K562 (cell line): ENCODE measurements around the gene PRKCQ. TPM values are rescaled to one million over a fixed set of nuclear protein-coding genes. Genes with fewer than 3 reads are reported as not detected.

ENCODE experiments used
- ATAC-seq: fragments of 200-7000 bp; cut with Tn5 transposase; 3 replicates; pipeline ENCODE4 v1.9.1; 2020; ENCODE audit warnings: moderate library complexity
- BruUV-seq: library from RNA; stranded (reverse); fragments of 400-500 nt; replicated peaks from 2 replicates; lab custom pipeline; 2021; lab: Mats Ljungman, UMichigan
- CTCF ChIA-PET: fragments of 300-600 bp; formaldehyde crosslinking; extraction: SDS; loops from one replicate; lab custom pipeline; 2021; ENCODE audit warnings: low intra/inter-chr PET ratio; lab: Yijun Ruan, JAX
- POLR2A ChIA-PET: fragments of 300-600, 350-650 bp; sonication (Branson Sonifier 250); formaldehyde crosslinking; extraction: SDS; loops from one replicate; lab custom pipeline; 2021; ENCODE audit warnings: antibody characterized with exemption, inconsistent platforms; lab: Yijun Ruan, JAX
- DNase-seq, 4 experiments: peaks; one replicate each; pipeline versions ENCODE4 v3.0.0 to v3.0.0-alpha.2; 2011 to 2018; ENCODE audit warnings: low spot score in 3 of 4, mixed read lengths in 3 of 4; ENCODE audit errors: extremely low read depth in 1 of 4
- FAIRE-seq: peaks from 2 replicates; lab custom pipeline; 2011; peaks lifted over from hg19 to GRCh38; lab: Jason Lieb, UNC
- H2AFZ ChIP-seq: 2 replicates; pipeline ENCODE4 v1.6.0; 2011; ENCODE audit warnings: low read depth, low read length, control low read depth, inconsistent platforms
- H3K27ac ChIP-seq: fragments of 200-600 bp; 3 replicates; pipeline ENCODE4 v1.8.0; 2011; ENCODE audit warnings: low read depth, mild to moderate bottlenecking, control low read depth, inconsistent platforms, low read length, moderate library complexity, mixed read lengths; ENCODE audit errors: extremely low read depth
- H3K27me3 ChIP-seq, 2 experiments: fragments of 300-600 bp in 1 of 2; 2 replicates in 1 of 2; 3 replicates in 1 of 2; pipeline versions ENCODE4 v1.6.0 to v1.8.0; 2011; ENCODE audit warnings: inconsistent platforms in 2 of 2, low read length in 2 of 2, mild to moderate bottlenecking in 1 of 2, mixed read lengths in 1 of 2, moderate library complexity in 1 of 2; ENCODE audit not compliant: control insufficient read depth in 2 of 2, insufficient read depth in 2 of 2
- H3K36me3 ChIP-seq: fragments of 300-600 bp; 3 replicates; pipeline ENCODE4 v1.8.0; 2011; ENCODE audit warnings: mild to moderate bottlenecking, low read length, inconsistent platforms; ENCODE audit not compliant: control insufficient read depth, insufficient read depth
- H3K4me1 ChIP-seq, 2 experiments: fragments of 200-600 bp in 1 of 2; replicated peaks in 1 of 2; 2 replicates in 1 of 2; 3 replicates in 1 of 2; pipeline versions ENCODE4 v1.5.1 to v1.8.0; 2011; ENCODE audit warnings: inconsistent platforms in 2 of 2, low read length in 2 of 2, mild to moderate bottlenecking in 1 of 2, mixed read lengths in 1 of 2, moderate library complexity in 1 of 2; ENCODE audit not compliant: control insufficient read depth in 2 of 2, insufficient read depth in 2 of 2
- H3K4me2 ChIP-seq: 2 replicates; pipeline ENCODE4 v1.6.1; 2011; ENCODE audit warnings: low read length, control low read depth, inconsistent platforms, mixed read lengths; ENCODE audit not compliant: insufficient read depth
- H3K4me3 ChIP-seq: fragments of 200-600 bp; sonication (generic), shearing (Covaris generic); 2 replicates; pipeline ENCODE4 v1.5.1; 2016; ENCODE audit warnings: control low read depth, inconsistent platforms
- H3K79me2 ChIP-seq: fragments of 200-600 bp; 3 replicates; pipeline ENCODE4 v1.8.0; 2011; ENCODE audit warnings: low read length, inconsistent platforms; ENCODE audit not compliant: control insufficient read depth, insufficient read depth
- H3K9ac ChIP-seq, 2 experiments: 2 replicates each; pipeline versions ENCODE4 v1.6.0 to v1.6.1; 2011; ENCODE audit warnings: low read depth in 2 of 2, low read length in 2 of 2, control low read depth in 1 of 2, inconsistent platforms in 1 of 2, mild to moderate bottlenecking in 1 of 2, mixed read lengths in 1 of 2; ENCODE audit not compliant: insufficient read depth in 1 of 2
- H3K9me1 ChIP-seq: one replicate; pipeline ENCODE4 v1.6.0; 2011; ENCODE audit warnings: inconsistent platforms, mild to moderate bottlenecking, low read length, moderate library complexity; ENCODE audit not compliant: control insufficient read depth, insufficient read depth
- H3K9me3 ChIP-seq: replicated peaks from 2 replicates; pipeline ENCODE4 v1.5.1; 2011; ENCODE audit warnings: low read depth, low read length, inconsistent platforms; ENCODE audit not compliant: control insufficient read depth, insufficient read depth
- H4K20me1 ChIP-seq: replicated peaks from 2 replicates; pipeline ENCODE4 v1.6.1; 2011; ENCODE audit warnings: low read length, inconsistent platforms, mixed read lengths; ENCODE audit not compliant: control insufficient read depth, insufficient read depth
- CTBP1 ChIP-seq: fragments of 450-650 bp; IDR thresholded peaks from 2 replicates; pipeline ENCODE4 v1.6.1; 2016; ENCODE audit warnings: borderline replicate concordance
- GATA2 ChIP-seq: sonication (generic); formaldehyde crosslinking; IDR thresholded peaks from 2 replicates; pipeline ENCODE4 v1.4.0; 2020; ENCODE audit warnings: mild to moderate bottlenecking, missing genetic modification reagents
- HLTF ChIP-seq: fragments of 450-650 bp; IDR thresholded peaks from 2 replicates; pipeline ENCODE4 v1.6.1; 2016
- MCM3 ChIP-seq: fragments of 450-650 bp; IDR thresholded peaks from 2 replicates; pipeline ENCODE4 v1.6.1; 2016
- MED1 ChIP-seq: sonication (generic); formaldehyde crosslinking; IDR thresholded peaks from 2 replicates; pipeline ENCODE4 v1.8.1; 2023; ENCODE audit warnings: missing genetic modification reagents, borderline replicate concordance
- PHTF2 ChIP-seq: fragments of 250-450 bp; sonication (Bioruptor Pico); IDR thresholded peaks from 2 replicates; pipeline ENCODE4 v1.5.0; 2021; ENCODE audit warnings: mild to moderate bottlenecking
- ZNF165 ChIP-seq: fragments of 250-450 bp; sonication (Bioruptor Pico); IDR thresholded peaks from 2 replicates; pipeline ENCODE4 v1.4.0; 2020; ENCODE audit warnings: borderline replicate concordance
- ZNF384 ChIP-seq: IDR thresholded peaks from 2 replicates; pipeline ENCODE4 v1.6.1; 2012; ENCODE audit warnings: low read depth, low read length, improper control_type of control experiment
- ZNF507 ChIP-seq: conservative IDR thresholded peaks from 2 replicates; pipeline ENCODE4 v1.6.1; 2017; ENCODE audit warnings: missing genetic modification characterization, missing compliant biosample characterization
- ZNF668 ChIP-seq: fragments of 250-450 bp; sonication (Bioruptor Pico); IDR thresholded peaks from 2 replicates; pipeline ENCODE4 v1.8.0; 2022; ENCODE audit warnings: mild to moderate bottlenecking, inconsistent platforms
- ZNF76 ChIP-seq: fragments of 250-450 bp; sonication (Bioruptor Pico); IDR thresholded peaks from 2 replicates; pipeline ENCODE4 v1.4.0; 2020; ENCODE audit warnings: mild to moderate bottlenecking, moderate library complexity, borderline replicate concordance
- WGBS: fragments of 100-300 bp; shearing (Covaris generic); methylation state at CpG from one replicate; pipeline ENCODE4 v1.1.6; 2016; ENCODE audit warnings: low coverage, mixed read lengths; ENCODE audit not compliant: insufficient coverage; ENCODE audit errors: missing lambda C conversion rate; 5-methylcytosine and 5-hydroxymethylcytosine counted together
- in situ Hi-C: fragments of 300-500 bp; cut with MboI; formaldehyde crosslinking; loops from 4 replicates; pipeline ENCODE4 v1.15.0; 2018; ENCODE audit warnings: inconsistent platforms, mixed read lengths
- intact Hi-C: fragments of 100-400 bp; cut with micrococcal nuclease; formaldehyde crosslinking; loops from 2 replicates; pipeline ENCODE4 v1.14.2; 2022
- polyA plus RNA-seq, 8 experiments: library from polyadenylated mRNA; depleted of rRNA in 4 of 8; stranded (reverse) in 5 of 8; unstranded in 3 of 8; fragments of >200 nt; fragmentation: Nextera tagmentation in 2 of 8; fragmentation: Illumina TruSeq in 1 of 8; extraction: Ambion mirVana in 2 of 8; extraction: Trizol in 1 of 8; gene quantifications; 2 replicates each; pipeline versions ENCODE4 v1.2.1 to v1.2.3, GENCODE V29; 2011 to 2014; ENCODE audit warnings: inconsistent platforms in 1 of 8, missing spikeins in 1 of 8
- total RNA-seq, 7 experiments: library from RNA; depleted of rRNA in 6 of 7; stranded (reverse); fragments of >200 nt in 6 of 7; fragmentation: Illumina TruSeq in 2 of 7; extraction: Trizol in 2 of 7; gene quantifications; 2 replicates each; pipeline versions ENCODE4 v1.2.1 to v1.2.3, GENCODE V29; 2011 to 2021; ENCODE audit warnings: low replicate concordance in 1 of 7

Gene PRKCQ
- total and polyA plus RNA-seq, 9 of the 15 experiments (the other 6 are each of a cell fraction or from before 2014, with no cell fraction given), result 4.4 to 23.3 (median 14.6) TPM

GRCh38 chr10:6563731-6564130, 16.3 kb downstream of the PRKCQ start (continued):
- TF ChIP-seq ZNF165 (CRISPR knock-in tag) (no peak), MCM3 (no peak), ZNF76 (CRISPR knock-in tag) (no peak)

- Histone ChIP-seq H3K9me3 (no peaks in the 10 kb centered on the region), H3K27me3 (no peaks in the 10 kb centered on the region), H4K20me1 (no peaks in the 10 kb centered on the region; the same call in 1 of the 2 replicates), H2AFZ (no peak overlapping the region), H3K9ac (no peak overlapping the region), H3K9me1 (no peaks in the 10 kb centered on the region), H3K79me2 (no peaks in the 10 kb centered on the region; the same call in 2 of the 3 replicates), H3K36me3 (no peaks in the 10 kb centered on the region), H3K27ac (no peak overlapping the region), H3K4me3 (no peak overlapping the region), H3K4me1 (peaks cover 0 to 4% of the 10 kb centered on the region in 2 experiments; a peak in 1 of 5 replicates), H3K4me2 (no peak overlapping the region)
- peak; percentile 31; the same call in 2 of the 3 replicates for ATAC-seq
- ChIA-PET POLR2A (interaction anchor here (0.6 kb wide), 1 partner anchor 419 kb away, joined by 3 read pairs; no protein-coding TSS in a partner anchor), CTCF (no interaction called here)
- TF ChIP-seq ZNF668 (CRISPR knock-in tag), result no peak
- TF ChIP-seq ZNF507, result no peak
- no peak for TF ChIP-seq HLTF
- no peak for TF ChIP-seq PHTF2 (CRISPR knock-in tag)
- no peak for TF ChIP-seq GATA2 (CRISPR knock-in tag)
- no peak for TF ChIP-seq CTBP1
- no peak for TF ChIP-seq MED1
- TF ChIP-seq ZNF384, result no peak
- intact Hi-C loops, result no loop called here
- no peak for FAIRE-seq
- 54% methylated on average over 7 of the region's 7 CpGs for WGBS
- DNase-seq, result no peak
- in situ Hi-C loops, result no loop called here
- no TSS peak for BruUV-seq
These were observed 17.0 kb downstream of the PRKCQ start for GRCh38 chr10:6563075-6563474.
